CD4-positive, CD25-positive, alpha-beta regulatory T cell (primary cell): ENCODE data around the gene MGAT4C. TPM values are rescaled to one million over a fixed set of nuclear protein-coding genes. Genes with fewer than 3 reads are reported as not detected.

Source experiments
- ATAC-seq, 2 donors: fragments of 150-1000 bp; cut with Tn5 transposase; one replicate each; pipeline ENCODE4 v1.10.0; 2021; ENCODE audit warnings: low read depth in 2 of 2, moderate number of reproducible peaks in 2 of 2, moderate library complexity in 1 of 2
- DNase-seq, 3 donors: peaks; one replicate each; pipeline versions ENCODE4 v3.0.0 to v3.0.0-alpha.2; 2012 to 2022; ENCODE audit warnings: mixed read lengths in 1 of 3
- H3K27ac ChIP-seq: one replicate; pipeline ENCODE4 v1.7.0; 2013; ENCODE audit warnings: mild to moderate bottlenecking, low read length; ENCODE audit not compliant: insufficient read depth, poor library complexity, severe bottlenecking
- H3K27me3 ChIP-seq: one replicate; pipeline ENCODE4 v1.7.0; 2013; ENCODE audit warnings: low read length; ENCODE audit not compliant: control insufficient read depth, insufficient read depth
- H3K36me3 ChIP-seq: one replicate; pipeline ENCODE4 v1.7.0; 2013; ENCODE audit warnings: mild to moderate bottlenecking, low read length, moderate library complexity; ENCODE audit not compliant: control insufficient read depth, insufficient read depth
- H3K4me1 ChIP-seq: 2 replicates; pipeline ENCODE4 v1.7.0; 2013; ENCODE audit warnings: mild to moderate bottlenecking, low read length; ENCODE audit not compliant: insufficient read depth, control insufficient read depth, poor library complexity, severe bottlenecking
- H3K4me3 ChIP-seq: one replicate; pipeline ENCODE4 v1.7.0; 2013; ENCODE audit warnings: low read depth, mild to moderate bottlenecking, low read length, moderate library complexity
- H3K9me3 ChIP-seq, 2 experiments: 1 replicate in 1 of 2; 2 replicates in 1 of 2; pipeline ENCODE4 v1.7.0; 2013; ENCODE audit warnings: low read length in 2 of 2, mild to moderate bottlenecking in 1 of 2, moderate library complexity in 1 of 2; ENCODE audit not compliant: control insufficient read depth in 2 of 2
- H3K27ac Mint-ChIP-seq, 3 donors: one replicate each; pipeline ENCODE4 v1.8.0; 2020 to 2022; ENCODE audit warnings: mild to moderate bottlenecking in 3 of 3, mixed read lengths in 3 of 3, moderate library complexity in 2 of 3
- H3K27me3 Mint-ChIP-seq: one replicate; pipeline ENCODE4 v1.8.0; 2022; ENCODE audit warnings: mild to moderate bottlenecking, mixed read lengths
- H3K36me3 Mint-ChIP-seq: one replicate; pipeline ENCODE4 v1.8.0; 2020; ENCODE audit warnings: mixed read lengths
- H3K4me1 Mint-ChIP-seq, 4 donors: one replicate each; pipeline ENCODE4 v1.8.0; 2020 to 2022; ENCODE audit warnings: mixed read lengths in 4 of 4, mild to moderate bottlenecking in 1 of 4
- H3K4me3 Mint-ChIP-seq, 4 donors: one replicate each; pipeline ENCODE4 v1.8.0; 2020 to 2022; ENCODE audit warnings: mild to moderate bottlenecking in 4 of 4, mixed read lengths in 4 of 4, moderate library complexity in 3 of 4
- H3K9me3 Mint-ChIP-seq, 7 donors: one replicate each; pipeline ENCODE4 v1.8.0; 2020 to 2022; ENCODE audit warnings: mixed read lengths in 7 of 7, mild to moderate bottlenecking in 3 of 7, moderate library complexity in 2 of 7
- polyA plus RNA-seq, 4 donors: library from polyadenylated mRNA; unstranded; fragments of 300-500 nt; fragmentation: Illumina TruSeq; gene quantifications; one replicate each; pipeline ENCODE4 v1.2.3, GENCODE V29; 2021
- total RNA-seq: library from RNA; stranded (reverse); gene quantifications from one replicate; pipeline ENCODE4 v1.2.3, GENCODE V29; 2022

Gene MGAT4C
- total and polyA plus RNA-seq, 5 donors from 2014 or later: not detected

GRCh38 chr12:86265329-86265695, 9.1 kb upstream of the MGAT4C start:
- Histone ChIP-seq H3K36me3 (no peaks in the 10 kb centered on the region), H3K4me1 (no peaks in the 10 kb centered on the region), H3K9me3 (no peaks in the 10 kb centered on the region), H3K4me3 (no peak overlapping the region), H3K27me3 (no peaks in the 10 kb centered on the region), H3K27ac (no peak overlapping the region)
- Mint-ChIP-seq H3K36me3 (no peaks in the 10 kb centered on the region), H3K4me1 (no peaks in the 10 kb centered on the region), H3K27ac (peak overlapping the region in 1 of 3 donors; percentile 9), H3K27me3 (peaks cover 4% of the 10 kb centered on the region), H3K9me3 (peaks cover 0 to 12% (median 5%) of the 10 kb centered on the region in 7 donors), H3K4me3 (no peak overlapping the region)
- no peak for ATAC-seq
- no peak for DNase-seq

GRCh38 chr12:86264451-86265328, 8.5 kb upstream of the MGAT4C start:
- Histone ChIP-seq H3K4me1 (no peaks in the 10 kb centered on the region), H3K4me3 (no peak overlapping the region), H3K36me3 (no peaks in the 10 kb centered on the region), H3K27ac (no peak overlapping the region), H3K9me3 (no peaks in the 10 kb centered on the region), H3K27me3 (no peaks in the 10 kb centered on the region)
- Mint-ChIP-seq H3K4me3 (no peak overlapping the region), H3K27ac (no peak overlapping the region), H3K9me3 (peaks cover 0 to 12% (median 5%) of the 10 kb centered on the region in 7 donors), H3K27me3 (peaks cover 4% of the 10 kb centered on the region), H3K4me1 (no peaks in the 10 kb centered on the region), H3K36me3 (no peaks in the 10 kb centered on the region)
- DNase-seq (no peak), ATAC-seq (no peak)

- ATAC-seq (no peak), DNase-seq (no peak)
- Histone ChIP-seq H3K27me3 (no peaks in the 10 kb centered on the region), H3K4me1 (no peaks in the 10 kb centered on the region), H3K4me3 (no peak overlapping the region), H3K27ac (no peak overlapping the region), H3K9me3 (no peaks in the 10 kb centered on the region), H3K36me3 (no peaks in the 10 kb centered on the region)
- H3K4me1 Mint-ChIP-seq: no peaks in the 10 kb centered on the region
- H3K27ac Mint-ChIP-seq: no peak overlapping the region
- no peak overlapping the region for H3K4me3 Mint-ChIP-seq
- H3K36me3 Mint-ChIP-seq: no peaks in the 10 kb centered on the region
- H3K9me3 Mint-ChIP-seq: peaks cover 0 to 10% (median 3%) of the 10 kb centered on the region in 7 donors
- H3K27me3 Mint-ChIP-seq: peaks cover 4% of the 10 kb centered on the region
Observed at GRCh38 chr12:86261578-86261977, 5.4 kb upstream of the MGAT4C start.

- no peaks in the 10 kb centered on the region for H3K4me1 Mint-ChIP-seq
- no peaks in the 10 kb centered on the region for H3K36me3 Mint-ChIP-seq
- peaks cover 4% of the 10 kb centered on the region for H3K27me3 Mint-ChIP-seq
Observed at GRCh38 chr12:86261142-86261541, 5.0 kb upstream of the MGAT4C start.

GRCh38 chr12:86260183-86260582, 4.0 kb upstream of the MGAT4C start:
- Histone ChIP-seq H3K4me3 (no peak overlapping the region), H3K27ac (no peak overlapping the region), H3K36me3 (no peaks in the 10 kb centered on the region), H3K27me3 (no peaks in the 10 kb centered on the region), H3K9me3 (no peaks in the 10 kb centered on the region), H3K4me1 (no peaks in the 10 kb centered on the region)
- H3K36me3 Mint-ChIP-seq: no peaks in the 10 kb centered on the region
- H3K27me3 Mint-ChIP-seq: peaks cover 2% of the 10 kb centered on the region
- peaks cover 0 to 6% (median 3%) of the 10 kb centered on the region in 7 donors for H3K9me3 Mint-ChIP-seq
- no peaks in the 10 kb centered on the region for H3K4me1 Mint-ChIP-seq
- no peak overlapping the region for H3K27ac Mint-ChIP-seq
- DNase-seq: no peak
- ATAC-seq: no peak
- H3K4me3 Mint-ChIP-seq: no peak overlapping the region

More at GRCh38 chr12:86261142-86261541, 5.0 kb upstream of the MGAT4C start:
- Histone ChIP-seq H3K36me3 (no peaks in the 10 kb centered on the region), H3K27me3 (no peaks in the 10 kb centered on the region), H3K4me1 (no peaks in the 10 kb centered on the region), H3K4me3 (no peak overlapping the region), H3K27ac (no peak overlapping the region), H3K9me3 (no peaks in the 10 kb centered on the region)
- Mint-ChIP-seq H3K27ac (no peak overlapping the region), H3K9me3 (peaks cover 0 to 10% (median 3%) of the 10 kb centered on the region in 7 donors), H3K4me3 (no peak overlapping the region)
- ATAC-seq (no peak), DNase-seq (no peak)

- H3K4me1 ChIP-seq: no peaks in the 10 kb centered on the region
- Mint-ChIP-seq H3K9me3 (peaks cover 0 to 7% (median 2%) of the 10 kb centered on the region in 7 donors), H3K27me3 (no peaks in the 10 kb centered on the region), H3K36me3 (no peaks in the 10 kb centered on the region), H3K4me3 (no peak overlapping the region), H3K4me1 (no peaks in the 10 kb centered on the region), H3K27ac (no peak overlapping the region)
- no peak overlapping the region for H3K4me3 ChIP-seq
- H3K36me3 ChIP-seq: no peaks in the 10 kb centered on the region
- no peaks in the 10 kb centered on the region for H3K27me3 ChIP-seq
- DNase-seq (no peak), ATAC-seq (no peak)
- H3K9me3 ChIP-seq: no peaks in the 10 kb centered on the region
- H3K27ac ChIP-seq: no peak overlapping the region
Observed at GRCh38 chr12:86257134-86257533, 943 bp upstream of the MGAT4C start.

GRCh38 chr12:86254399-86255107, 1.6 kb downstream of the MGAT4C start:
- Mint-ChIP-seq H3K4me1 (no peaks in the 10 kb centered on the region), H3K9me3 (peaks cover 0 to 5% (median 2%) of the 10 kb centered on the region in 7 donors), H3K27ac (no peak overlapping the region), H3K36me3 (no peaks in the 10 kb centered on the region), H3K4me3 (no peak overlapping the region), H3K27me3 (no peaks in the 10 kb centered on the region)
- Histone ChIP-seq H3K36me3 (no peaks in the 10 kb centered on the region), H3K27ac (no peak overlapping the region), H3K4me3 (no peak overlapping the region), H3K9me3 (no peaks in the 10 kb centered on the region), H3K4me1 (no peaks in the 10 kb centered on the region), H3K27me3 (no peaks in the 10 kb centered on the region)
- no peak for DNase-seq
- ATAC-seq: no peak
